Thyroid gland (tissue), 4 donors: Measurements from ENCODE around the gene KIDINS220.

Experiments used
- CTCF ChIP-seq, 6 experiments: fragments of 200-600 bp in 3 of 6; fragments of 450-650 bp in 3 of 6; sonication (generic) in 3 of 6; IDR thresholded peaks; one replicate each; pipeline ENCODE4 v1.5.1; 2016 to 2019; ENCODE audit warnings: antibody characterized with exemption in 6 of 6, mild to moderate bottlenecking in 2 of 6, inconsistent platforms in 1 of 6, moderate library complexity in 1 of 6
- POLR2A ChIP-seq, 2 donors: fragments of 450-650 bp; IDR thresholded peaks; one replicate each; pipeline ENCODE4 v1.6.1; 2017; ENCODE audit warnings: antibody characterized with exemption in 2 of 2, mild to moderate bottlenecking in 2 of 2, moderate library complexity in 1 of 2

GRCh38 chr2:8709611-8710010 lies 127.8 kb downstream of the KIDINS220 start:
- no peak for TF ChIP-seq CTCF (IDR thresholded peaks at IDR 0.05)
- TF ChIP-seq POLR2A (IDR thresholded peaks at IDR 0.05), result no peak
